ENCODE measurements around the gene C2CD4A.

DNA sequence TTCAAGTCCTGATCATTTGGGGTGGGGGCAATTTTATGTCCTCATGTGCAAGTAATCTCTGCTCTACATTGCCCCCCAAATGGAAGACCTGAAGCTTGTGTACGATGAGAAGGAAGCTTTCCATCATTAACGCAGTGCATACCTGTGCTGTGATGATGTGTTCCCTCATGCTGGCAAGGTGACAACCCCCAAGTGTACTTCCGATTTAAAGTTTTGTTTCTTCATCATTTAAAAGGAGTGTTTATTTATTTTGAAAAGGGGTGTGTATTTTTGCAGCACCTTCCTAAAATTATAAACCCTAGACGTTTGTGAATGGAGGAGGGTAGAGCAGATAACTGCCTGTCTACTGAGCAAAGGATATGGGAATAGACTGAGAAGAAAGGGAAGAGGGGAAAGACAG lies 45.3 kb downstream of the C2CD4A start:
- TF ChIP-seq, protein P1, sequence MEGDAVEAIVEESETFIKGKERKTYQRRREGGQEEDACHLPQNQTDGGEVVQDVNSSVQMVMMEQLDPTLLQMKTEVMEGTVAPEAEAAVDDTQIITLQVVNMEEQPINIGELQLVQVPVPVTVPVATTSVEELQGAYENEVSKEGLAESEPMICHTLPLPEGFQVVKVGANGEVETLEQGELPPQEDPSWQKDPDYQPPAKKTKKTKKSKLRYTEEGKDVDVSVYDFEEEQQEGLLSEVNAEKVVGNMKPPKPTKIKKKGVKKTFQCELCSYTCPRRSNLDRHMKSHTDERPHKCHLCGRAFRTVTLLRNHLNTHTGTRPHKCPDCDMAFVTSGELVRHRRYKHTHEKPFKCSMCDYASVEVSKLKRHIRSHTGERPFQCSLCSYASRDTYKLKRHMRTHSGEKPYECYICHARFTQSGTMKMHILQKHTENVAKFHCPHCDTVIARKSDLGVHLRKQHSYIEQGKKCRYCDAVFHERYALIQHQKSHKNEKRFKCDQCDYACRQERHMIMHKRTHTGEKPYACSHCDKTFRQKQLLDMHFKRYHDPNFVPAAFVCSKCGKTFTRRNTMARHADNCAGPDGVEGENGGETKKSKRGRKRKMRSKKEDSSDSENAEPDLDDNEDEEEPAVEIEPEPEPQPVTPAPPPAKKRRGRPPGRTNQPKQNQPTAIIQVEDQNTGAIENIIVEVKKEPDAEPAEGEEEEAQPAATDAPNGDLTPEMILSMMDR (IDR thresholded peaks at IDR 0.05) = no peak
- no peak for TF ChIP-seq POLR2A (IDR thresholded peaks at IDR 0.05)

Data from right lobe of liver (tissue), 4 donors.